GM19452 (cell line): ENCODE measurements around the gene NTNG1.

Experiments
- ATAC-seq: cut with Tn5 transposase; IDR thresholded peaks from one replicate; pipeline ENCODE4 v1.9.1; 2021; ENCODE audit not compliant: unreplicated experiment

The NTNG1 gene

DNA sequence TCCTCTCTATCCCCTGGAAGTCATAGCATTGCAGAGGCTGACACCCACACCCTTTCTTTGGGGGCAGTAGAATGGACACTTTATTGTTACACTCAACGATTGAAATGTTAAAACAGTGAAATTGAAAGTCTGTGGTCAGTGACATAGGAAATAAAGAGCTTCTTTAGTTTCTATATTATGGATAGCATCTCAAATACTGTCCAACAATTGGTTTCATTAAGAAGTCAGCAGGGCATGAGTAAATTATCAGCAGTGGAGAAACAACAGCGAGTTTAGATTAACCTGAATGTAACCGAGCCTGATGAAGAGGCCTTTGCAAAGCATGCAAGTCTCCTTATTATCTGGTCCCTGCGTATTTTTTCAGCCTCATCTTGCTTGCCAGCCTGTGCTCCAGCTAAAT lies 350.7 kb downstream of the NTNG1 start:
- no peak for ATAC-seq

DNA sequence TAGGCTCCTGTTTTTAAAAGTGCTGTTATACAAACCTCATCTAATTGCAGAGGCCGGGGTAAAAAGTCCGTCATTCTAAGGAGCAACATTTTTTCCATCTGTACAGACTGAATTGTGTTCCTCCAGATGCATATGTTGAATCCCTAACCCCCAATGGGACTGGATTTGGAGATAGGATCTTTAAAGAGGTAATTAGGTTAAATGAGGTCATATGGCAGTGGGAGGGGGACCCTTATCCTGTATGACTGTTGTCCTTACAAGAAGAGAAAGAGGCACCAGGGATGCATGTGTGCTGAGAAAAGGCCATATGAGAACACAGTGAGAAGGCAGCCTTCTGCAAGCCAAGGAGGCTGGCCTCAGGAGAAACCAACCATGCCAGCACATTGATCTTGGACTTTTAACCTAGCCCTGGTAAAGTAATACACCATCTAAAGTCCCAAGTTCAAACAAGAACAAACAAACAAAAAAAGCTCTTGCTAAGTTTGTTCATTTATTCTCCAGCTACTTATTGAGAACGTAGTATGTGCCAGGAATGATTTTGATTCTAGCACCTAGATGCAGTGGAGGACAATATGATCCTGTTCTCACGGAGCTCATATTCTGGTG lies 352.4 kb downstream of the NTNG1 start:
- no peak for ATAC-seq

DNA sequence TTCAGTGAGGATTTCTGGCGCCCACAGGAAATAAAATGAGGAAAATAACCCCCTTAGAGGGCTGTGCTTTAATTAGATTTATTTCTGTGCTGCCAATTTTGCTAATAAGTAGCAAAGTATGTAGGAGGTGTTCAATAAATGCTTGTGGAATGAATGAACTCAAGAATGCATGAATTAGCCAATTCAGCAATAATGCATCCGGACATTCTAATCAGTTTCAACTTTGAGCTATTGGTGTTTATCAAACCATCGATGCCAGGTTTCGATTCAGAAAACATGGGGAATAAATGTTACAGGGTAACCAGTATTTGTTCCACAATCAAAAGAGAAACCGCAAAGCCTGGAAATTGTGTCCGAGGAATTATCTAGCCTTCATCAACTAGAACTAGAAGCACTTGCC lies 353.2 kb downstream of the NTNG1 start:
- no peak for ATAC-seq

DNA sequence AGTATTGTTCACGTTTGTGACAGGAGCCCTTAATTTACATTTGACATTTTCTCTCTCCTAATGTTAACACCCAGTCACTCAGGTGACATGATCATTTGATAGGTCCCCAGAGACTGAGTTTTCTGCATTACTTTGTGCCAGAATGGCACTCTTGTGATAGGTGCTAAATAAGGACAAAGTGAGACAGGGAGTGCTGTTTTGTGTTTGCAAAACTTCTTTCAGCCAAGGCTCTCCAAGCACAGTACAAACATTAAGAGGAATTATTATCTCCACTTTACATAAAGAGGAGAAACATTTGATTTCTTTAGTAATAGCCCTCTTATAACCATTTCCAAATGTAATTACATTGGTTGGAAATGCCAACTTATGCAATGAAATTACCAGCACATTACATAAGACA lies 355.2 kb downstream of the NTNG1 start:
- no peak for ATAC-seq

DNA sequence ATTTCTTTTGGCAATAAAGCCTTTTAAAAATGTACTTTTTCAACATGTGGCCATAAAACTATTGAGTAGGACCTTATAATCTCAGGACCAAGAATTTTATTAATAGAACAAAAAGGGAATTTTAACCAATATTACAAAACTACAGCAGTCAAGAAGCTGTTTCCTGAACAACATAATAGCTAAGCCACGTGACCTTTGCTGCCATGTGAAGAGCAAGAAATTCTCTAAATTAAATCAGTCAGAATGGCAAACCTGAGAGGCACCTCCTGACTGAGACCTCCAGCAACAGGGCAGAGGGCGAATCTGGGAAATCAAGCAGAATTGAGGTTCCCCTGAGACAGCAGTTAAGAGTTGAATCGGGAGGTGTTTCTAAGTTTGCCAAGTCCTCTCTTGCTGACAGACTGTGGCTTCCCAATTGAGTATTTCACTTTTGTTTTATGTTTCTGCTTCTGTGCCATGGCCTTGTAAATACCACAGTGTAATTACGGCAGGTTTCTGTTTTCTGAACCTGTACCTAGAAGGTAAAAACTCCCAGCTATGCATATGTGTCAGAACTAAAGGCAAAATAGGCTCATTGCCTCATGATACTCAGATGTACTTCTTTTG lies 358.4 kb downstream of the NTNG1 start:
- ATAC-seq: peak; percentile 96

DNA sequence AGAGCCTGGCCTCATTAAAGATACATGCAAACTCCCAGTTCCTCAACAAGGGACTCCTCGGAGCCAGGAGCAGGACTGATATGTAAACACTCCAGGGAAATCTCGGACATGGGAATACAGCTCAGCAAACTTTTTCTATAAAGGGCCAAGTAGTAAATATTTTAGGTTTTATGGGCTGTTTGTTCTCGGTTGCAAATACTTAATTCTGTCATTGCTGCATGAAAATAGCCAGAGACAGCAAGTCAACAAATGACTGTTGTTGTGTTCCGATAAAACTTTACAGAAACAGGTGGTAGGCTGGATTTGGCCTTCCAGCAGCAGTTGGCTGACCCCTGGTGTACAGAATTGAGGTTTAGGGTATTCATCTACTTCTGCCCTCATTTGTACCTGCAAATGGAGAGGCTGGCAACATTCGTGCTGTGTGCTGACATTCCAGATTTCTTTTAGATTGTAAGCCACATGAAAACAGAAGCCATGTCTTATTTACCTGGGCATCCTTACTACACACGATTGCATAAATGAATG lies 360.3 kb downstream of the NTNG1 start:
- ATAC-seq: no peak

DNA sequence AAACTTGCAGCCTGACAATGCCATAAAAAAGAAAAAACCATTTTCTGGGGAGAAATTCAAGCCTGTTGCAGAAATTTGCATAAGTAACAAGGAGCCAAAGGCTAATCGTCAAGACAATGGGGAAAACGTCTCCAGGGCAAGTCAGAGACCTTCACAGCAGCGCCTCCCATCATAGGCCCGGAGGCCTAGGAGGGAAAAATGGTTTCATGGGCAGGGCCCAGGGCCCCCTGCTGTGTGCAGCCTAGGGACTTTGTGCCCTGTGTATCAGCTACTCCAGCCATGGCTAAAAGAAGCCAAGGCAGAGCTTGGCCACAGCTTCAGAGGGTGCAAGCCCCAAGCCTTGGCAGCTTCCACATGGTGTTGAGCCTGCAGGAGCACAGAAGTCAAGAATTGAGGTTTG lies 369.5 kb downstream of the NTNG1 start:
- no peak for ATAC-seq

DNA sequence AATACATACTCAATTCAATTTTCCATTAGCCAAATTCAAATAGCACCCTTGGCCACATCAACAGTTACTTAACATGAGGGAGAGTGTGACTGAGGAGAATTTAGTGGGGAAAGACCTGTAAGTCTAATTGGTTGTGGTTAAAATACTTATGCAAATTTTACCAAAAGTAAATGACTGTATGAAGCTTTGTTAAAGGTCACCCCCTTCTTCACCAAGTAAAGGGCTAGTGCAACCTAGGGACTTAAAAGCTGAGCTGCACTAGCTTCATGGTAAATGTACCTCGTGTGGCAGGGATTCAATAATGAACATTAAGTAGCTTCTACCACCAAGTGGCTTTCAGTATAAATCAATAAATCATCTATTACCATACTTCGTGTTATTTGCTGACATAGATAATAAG lies 372.0 kb downstream of the NTNG1 start:
- no peak for ATAC-seq

DNA sequence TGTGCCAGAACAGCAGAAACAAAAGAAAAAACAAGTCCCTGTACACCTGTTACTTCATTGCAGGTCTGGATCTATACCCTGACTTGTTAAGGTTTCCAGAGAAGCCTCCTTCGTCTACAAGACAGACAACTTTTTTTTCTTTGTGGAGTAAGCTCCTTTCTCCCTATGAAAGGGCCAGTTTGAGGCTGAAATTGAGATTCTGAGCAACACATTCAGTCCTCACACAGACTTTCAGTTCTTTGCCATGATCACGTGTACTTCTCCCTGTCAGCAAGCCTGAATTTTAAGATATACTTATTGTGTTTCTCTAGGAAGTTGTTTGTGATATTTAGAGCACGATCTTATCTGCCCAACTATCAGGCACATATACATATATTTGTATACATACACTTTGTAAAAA lies 374.0 kb downstream of the NTNG1 start:
- ATAC-seq: no peak

DNA sequence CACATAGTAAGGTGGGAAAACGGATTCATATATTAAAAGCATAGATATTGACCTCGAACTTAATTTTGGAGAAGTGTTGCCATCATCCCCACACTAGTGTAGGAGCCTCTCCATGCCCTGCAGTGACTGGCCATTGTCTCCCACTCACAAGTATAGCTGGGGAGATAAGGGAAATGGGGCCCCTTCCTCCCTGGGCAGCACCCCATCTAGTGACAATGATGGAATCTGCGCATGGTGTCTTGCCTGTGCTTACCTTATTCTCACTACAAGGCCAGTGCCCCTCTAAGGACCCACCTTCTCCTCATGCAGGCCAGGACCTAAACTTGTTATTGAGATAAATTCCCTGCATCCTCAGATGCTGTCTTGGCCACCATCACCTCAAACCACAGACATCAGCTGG lies 374.9 kb downstream of the NTNG1 start:
- ATAC-seq: no peak

DNA sequence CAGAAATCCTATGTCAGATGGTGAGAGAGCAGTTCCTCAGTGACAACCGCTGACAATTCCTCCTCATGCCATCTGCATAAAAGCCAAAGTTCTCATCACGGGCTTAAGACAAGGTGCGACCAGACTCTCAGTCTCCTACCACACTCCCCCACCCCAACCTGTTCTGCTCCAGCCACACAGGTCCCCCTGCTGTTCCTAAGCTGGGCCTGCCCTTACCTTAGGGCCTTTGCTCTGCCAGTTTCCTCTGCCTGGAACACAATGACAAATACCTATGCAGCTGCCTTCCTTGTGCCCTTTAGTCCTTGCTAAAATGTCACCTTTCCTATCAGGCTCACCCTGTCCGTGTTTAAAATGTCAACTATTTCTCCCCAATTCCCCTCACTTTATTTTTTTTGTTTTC lies 382.2 kb downstream of the NTNG1 start:
- ATAC-seq: no peak

DNA sequence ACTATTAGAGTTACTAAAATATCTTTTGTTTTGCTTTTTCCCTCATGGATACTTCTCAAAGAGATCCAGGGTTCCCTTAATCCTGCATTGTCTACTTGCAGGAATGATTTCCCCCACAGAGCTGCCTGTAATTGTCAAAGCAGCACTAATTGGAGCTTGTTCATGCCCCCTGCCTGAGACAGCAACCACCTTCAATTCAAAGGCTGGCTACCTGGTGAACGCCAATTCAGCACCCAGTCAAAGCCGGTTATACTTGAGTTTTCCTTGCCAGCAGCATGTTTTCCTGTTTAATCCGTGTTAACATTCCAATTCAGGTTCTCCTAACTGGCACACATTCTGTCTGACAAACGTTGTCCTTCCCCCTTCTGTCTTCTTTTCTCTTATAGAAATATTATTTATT lies 382.9 kb downstream of the NTNG1 start:
- no peak for ATAC-seq

DNA sequence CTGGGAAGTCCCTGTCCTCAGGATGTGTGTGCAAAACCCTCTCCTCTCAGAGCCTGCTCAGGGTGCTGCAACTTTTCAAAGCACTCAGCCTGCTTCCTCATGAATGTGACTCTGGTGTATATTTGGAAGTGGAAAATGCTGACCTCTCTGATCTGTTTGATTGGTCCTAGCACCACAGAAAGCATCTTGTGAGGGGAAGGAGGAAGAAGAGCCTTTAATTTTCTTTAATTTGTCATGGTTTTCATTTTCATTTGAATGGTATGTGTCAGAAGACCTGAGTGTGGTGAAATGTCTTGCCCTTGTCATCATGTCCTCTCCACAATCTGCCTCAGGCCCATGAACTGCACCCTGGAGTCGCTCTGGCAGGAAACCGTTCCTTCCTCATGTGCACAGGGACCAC lies 383.5 kb downstream of the NTNG1 start:
- no peak for ATAC-seq

DNA sequence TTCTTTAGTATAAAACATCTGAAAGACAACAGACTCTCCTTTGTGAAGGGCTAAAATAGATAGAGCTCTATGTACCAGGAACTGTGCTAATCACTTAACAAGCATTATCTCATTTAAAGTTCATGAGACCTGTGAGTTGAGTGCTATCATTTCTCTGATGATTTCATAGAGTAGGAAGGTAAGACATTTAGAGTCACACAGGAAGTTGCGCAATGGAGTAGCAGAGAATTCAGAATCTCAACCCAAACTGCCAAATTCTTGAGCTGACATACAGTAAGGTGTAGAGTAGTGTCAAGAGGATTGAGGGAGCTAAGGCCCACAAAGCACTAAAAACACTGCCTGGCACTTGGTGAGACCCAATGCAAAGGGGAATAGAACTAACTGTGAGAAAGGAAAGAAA lies 384.3 kb downstream of the NTNG1 start:
- no peak for ATAC-seq

DNA sequence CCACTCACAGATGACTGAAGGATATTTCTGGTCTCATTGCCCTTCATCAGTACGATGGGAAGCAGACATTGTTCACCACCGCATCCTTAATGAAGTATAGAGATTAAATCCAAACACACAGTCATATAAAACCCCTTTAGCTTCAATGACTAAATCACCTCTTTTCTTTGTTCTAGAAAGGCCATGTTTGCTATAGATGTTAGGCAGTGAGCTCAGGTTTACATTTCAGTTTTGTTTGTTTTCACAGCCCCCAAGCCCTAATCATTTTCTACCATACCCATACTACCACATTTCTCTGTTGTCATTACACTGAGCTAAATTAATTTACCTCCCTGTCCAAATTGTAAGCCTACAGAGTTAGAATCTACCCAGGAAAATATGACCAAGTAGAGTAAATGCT lies 385.1 kb downstream of the NTNG1 start:
- ATAC-seq: no peak

DNA sequence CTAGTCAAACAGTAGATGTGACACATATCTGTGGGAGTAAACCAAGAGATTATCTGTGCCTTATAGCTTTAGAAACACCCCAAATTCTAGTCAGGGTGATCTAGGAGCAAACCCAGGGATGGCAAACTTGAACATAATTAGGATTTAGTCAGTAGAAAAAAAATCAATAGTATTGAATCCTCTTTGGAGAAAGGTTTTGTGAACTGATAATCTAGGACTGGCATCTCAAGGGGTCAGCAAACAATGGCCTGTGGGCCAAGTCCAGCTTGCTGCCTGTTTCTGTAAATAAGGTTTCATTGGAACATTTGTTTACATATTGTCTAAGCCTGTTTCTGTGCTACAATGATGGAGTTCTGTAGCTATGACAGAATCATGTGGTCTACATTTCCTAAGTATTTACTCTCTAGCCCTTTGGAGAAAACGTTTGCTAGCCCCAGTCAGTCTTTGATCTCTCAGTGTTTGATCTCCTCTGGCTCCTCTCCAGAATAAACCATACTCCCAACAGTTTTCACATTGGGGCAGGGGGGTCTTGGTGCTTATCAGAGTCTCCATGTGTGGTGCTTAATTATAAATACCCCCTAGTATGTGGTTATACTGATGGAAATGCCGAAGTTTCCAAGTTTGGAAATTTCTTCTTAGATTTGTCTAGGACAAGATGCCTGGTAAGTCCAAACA lies 385.8 kb downstream of the NTNG1 start:
- ATAC-seq: no peak

DNA sequence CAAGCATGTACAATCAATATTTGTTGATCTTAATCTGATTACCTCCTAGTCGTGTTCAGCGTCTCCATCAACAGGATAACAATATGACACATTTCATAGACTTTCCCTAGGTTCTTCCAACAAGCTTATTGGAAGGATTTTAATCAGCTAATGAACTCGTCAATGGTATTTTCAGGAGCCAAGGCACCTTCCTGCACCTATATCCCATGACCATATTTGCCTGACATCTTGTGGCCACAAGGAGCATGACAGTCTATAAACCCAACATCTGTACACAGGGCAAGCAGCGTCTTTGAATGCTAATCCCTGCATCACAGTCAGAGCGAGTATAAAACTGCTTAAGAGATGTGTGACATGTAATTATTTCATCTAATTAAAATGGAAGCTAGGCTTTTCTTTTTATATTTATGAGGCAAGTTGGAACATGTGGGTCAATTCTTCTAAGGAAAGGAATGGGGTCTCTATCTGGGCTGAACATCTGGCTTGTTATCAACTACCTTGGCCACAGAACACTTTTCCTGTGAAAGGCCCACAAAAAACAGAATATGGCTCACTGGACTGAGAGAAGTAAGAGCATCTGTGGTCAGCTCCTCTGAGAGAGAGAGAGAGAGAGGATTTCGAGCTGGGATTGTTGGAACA lies 388.8 kb downstream of the NTNG1 start:
- peak; percentile 96 for ATAC-seq

DNA sequence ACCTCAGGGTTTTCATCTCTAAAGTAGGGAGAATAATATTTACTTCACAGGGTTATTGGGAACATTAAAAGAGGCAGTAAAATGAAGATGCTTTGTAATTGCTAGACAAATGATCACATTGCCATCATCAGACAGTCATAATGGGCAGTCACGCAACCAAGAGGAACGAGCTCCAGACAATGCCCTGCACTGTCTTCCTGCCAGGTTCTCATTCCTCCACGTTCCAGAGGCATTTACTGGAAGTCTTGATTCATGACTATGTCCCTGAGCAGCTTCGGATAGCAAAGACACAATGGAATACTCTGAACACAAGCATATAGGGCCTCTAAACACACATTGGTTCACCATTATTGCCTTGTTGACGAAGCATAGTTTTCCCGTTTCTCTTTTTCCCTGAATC lies 389.7 kb downstream of the NTNG1 start:
- ATAC-seq: no peak

DNA sequence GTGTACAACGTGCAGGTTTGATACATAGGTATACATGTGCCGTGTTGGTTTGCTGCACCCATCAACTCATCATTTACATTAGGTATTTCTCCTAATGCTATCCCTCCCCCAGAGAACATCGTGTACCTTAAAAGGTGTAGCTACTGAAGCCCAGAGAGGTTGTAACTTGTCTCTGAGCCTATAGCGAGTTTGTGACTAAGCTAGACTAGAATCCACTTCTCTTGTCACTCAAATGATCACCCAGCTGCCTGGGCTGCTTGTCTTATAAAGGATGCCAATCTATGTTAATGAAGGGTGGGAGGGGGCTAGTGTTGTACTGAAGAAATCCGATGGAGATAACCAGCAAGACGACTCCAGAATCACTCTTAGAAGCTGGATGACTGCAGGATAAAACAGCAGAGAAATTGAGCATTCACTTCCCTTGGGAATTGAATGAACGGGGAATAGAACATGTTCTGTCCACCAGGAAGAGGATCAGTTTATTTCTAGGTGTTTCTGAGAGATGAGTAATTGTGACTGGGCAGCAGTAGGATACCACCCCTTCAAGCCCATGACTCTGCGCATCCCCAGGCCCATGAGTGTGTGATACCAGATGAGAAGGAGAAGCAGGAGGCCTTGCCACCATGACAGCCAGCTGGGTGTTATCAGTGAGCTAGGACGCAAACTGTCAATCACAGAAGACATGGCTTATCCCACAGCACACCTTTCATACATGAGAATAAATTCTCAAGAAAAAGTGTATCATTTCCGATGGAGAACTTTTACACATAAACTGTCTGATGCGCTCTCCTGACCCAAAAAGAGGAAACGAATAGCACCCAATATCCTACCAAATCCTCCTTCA lies 390.4 kb downstream of the NTNG1 start:
- no peak for ATAC-seq

DNA sequence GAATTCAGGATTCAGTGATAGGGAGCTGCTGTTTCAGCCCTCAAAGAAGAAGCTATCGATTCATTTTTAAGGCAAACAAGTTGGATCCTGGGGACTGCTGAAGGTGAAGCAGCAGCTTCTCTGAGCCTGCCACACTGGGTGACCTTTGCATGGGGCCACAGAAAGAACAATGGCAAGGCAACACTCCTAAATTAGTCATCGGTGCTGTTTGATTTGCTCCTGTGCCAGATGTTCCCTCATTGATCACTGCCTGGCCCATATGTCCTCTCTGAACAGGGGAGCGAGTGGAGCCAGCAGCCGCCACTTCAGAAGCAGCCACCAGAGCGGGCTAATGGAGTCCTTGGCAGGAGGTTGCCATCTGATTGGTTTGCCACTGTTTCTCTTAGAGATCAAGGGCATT lies 391.5 kb downstream of the NTNG1 start:
- no peak for ATAC-seq
